H9 (cell line): ENCODE measurements around the gene TGM3. TPM values are rescaled to one million over a fixed set of nuclear protein-coding genes. Genes with fewer than 3 reads are reported as not detected.

Experiments used
- DNase-seq: peaks from one replicate; pipeline ENCODE4 v3.0.0-alpha.2; 2017
- H2AFZ ChIP-seq: one replicate; pipeline ENCODE4 v1.6.1; 2013; ENCODE audit warnings: mild to moderate bottlenecking, low read length, control low read depth, moderate library complexity
- H2AK5ac ChIP-seq: 2 replicates; pipeline ENCODE4 v1.6.1; 2013; ENCODE audit warnings: low read length, control low read depth, mixed read lengths; ENCODE audit not compliant: insufficient read length
- H2BK120ac ChIP-seq: one replicate; pipeline ENCODE4 v1.6.1; 2013; ENCODE audit warnings: low read depth, mild to moderate bottlenecking, low read length, control low read depth, inconsistent platforms; ENCODE audit not compliant: poor library complexity, severe bottlenecking
- H2BK12ac ChIP-seq: 2 replicates; pipeline ENCODE4 v1.6.1; 2013; ENCODE audit warnings: low read length, control low read depth, mixed read lengths, low read depth; ENCODE audit not compliant: insufficient read length
- H2BK15ac ChIP-seq: 2 replicates; pipeline ENCODE4 v1.6.1; 2013; ENCODE audit warnings: low read depth, low read length, control low read depth
- H2BK20ac ChIP-seq: one replicate; pipeline ENCODE4 v1.6.1; 2013; ENCODE audit warnings: low read depth, mild to moderate bottlenecking, low read length, control low read depth, inconsistent platforms; ENCODE audit not compliant: poor library complexity, severe bottlenecking
- H2BK5ac ChIP-seq: 2 replicates; pipeline ENCODE4 v1.6.1; 2013; ENCODE audit warnings: low read length, control low read depth, mixed read lengths; ENCODE audit not compliant: insufficient read length
- H3K14ac ChIP-seq: 2 replicates; pipeline ENCODE4 v1.6.1; 2013; ENCODE audit warnings: low read length, control low read depth; ENCODE audit not compliant: insufficient read depth
- H3K18ac ChIP-seq: 2 replicates; pipeline ENCODE4 v1.6.1; 2013; ENCODE audit warnings: low read depth, mild to moderate bottlenecking, mixed read lengths, low read length, control low read depth; ENCODE audit not compliant: insufficient read length
- H3K23ac ChIP-seq: 2 replicates; pipeline ENCODE4 v1.6.1; 2013; ENCODE audit warnings: low read length, control low read depth, mixed read lengths, low read depth; ENCODE audit not compliant: insufficient read length
- H3K23me2 ChIP-seq: 2 replicates; pipeline ENCODE4 v1.6.1; 2013; ENCODE audit warnings: low read depth, mild to moderate bottlenecking, mixed read lengths, low read length, control low read depth; ENCODE audit not compliant: insufficient read length, poor library complexity, severe bottlenecking
- H3K27ac ChIP-seq: 2 replicates; pipeline ENCODE4 v1.5.1; 2013; ENCODE audit warnings: low read length, control low read depth, mixed read lengths, low read depth; ENCODE audit not compliant: insufficient read length
- H3K27me3 ChIP-seq: 2 replicates; pipeline ENCODE4 v1.6.1; 2013; ENCODE audit warnings: low read length, control low read depth, inconsistent platforms; ENCODE audit not compliant: insufficient read depth
- H3K4ac ChIP-seq: 2 replicates; pipeline ENCODE4 v1.6.1; 2013; ENCODE audit warnings: low read depth, mild to moderate bottlenecking, control low read depth, inconsistent platforms, low read length, moderate library complexity
- H3K4me1 ChIP-seq: 2 replicates; pipeline ENCODE4 v1.6.1; 2013; ENCODE audit warnings: low read length, control low read depth, inconsistent platforms; ENCODE audit not compliant: insufficient read depth
- H3K4me2 ChIP-seq: 2 replicates; pipeline ENCODE4 v1.6.1; 2013; ENCODE audit warnings: low read length, control low read depth, mixed read lengths; ENCODE audit not compliant: insufficient read length, insufficient read depth
- H3K56ac ChIP-seq: 2 replicates; pipeline ENCODE4 v1.6.1; 2013; ENCODE audit warnings: low read depth, mild to moderate bottlenecking, mixed read lengths, low read length, control low read depth; ENCODE audit not compliant: insufficient read length
- H3K79me1 ChIP-seq: 2 replicates; pipeline ENCODE4 v1.6.1; 2013; ENCODE audit warnings: low read depth, mild to moderate bottlenecking, moderate library complexity, low read length, control low read depth, inconsistent platforms; ENCODE audit not compliant: insufficient read depth, poor library complexity, severe bottlenecking
- H3K79me2 ChIP-seq: 2 replicates; pipeline ENCODE4 v1.6.1; 2013; ENCODE audit warnings: low read length, control low read depth, inconsistent platforms; ENCODE audit not compliant: insufficient read depth
- H3K9ac ChIP-seq: 2 replicates; pipeline ENCODE4 v1.6.1; 2013; ENCODE audit warnings: low read length, control low read depth, mixed read lengths; ENCODE audit not compliant: insufficient read length; ENCODE audit errors: extremely low read depth
- H3K9me3 ChIP-seq: one replicate; pipeline ENCODE4 v1.6.1; 2013; ENCODE audit warnings: low read depth, low read length, inconsistent platforms; ENCODE audit not compliant: control insufficient read depth
- H3T11ph ChIP-seq: one replicate; pipeline ENCODE4 v1.6.1; 2013; ENCODE audit warnings: mild to moderate bottlenecking, low read length, control low read depth, inconsistent platforms
- H4K20me1 ChIP-seq: one replicate; pipeline ENCODE4 v1.6.1; 2013; ENCODE audit not compliant: control insufficient read depth, insufficient read length, insufficient read depth
- H4K5ac ChIP-seq: 2 replicates; pipeline ENCODE4 v1.6.1; 2013; ENCODE audit warnings: low read depth, mild to moderate bottlenecking, mixed read lengths, low read length, control low read depth; ENCODE audit not compliant: insufficient read length
- H4K8ac ChIP-seq: replicated peaks from 2 replicates; pipeline ENCODE4 v1.6.1; 2013; ENCODE audit warnings: low read length, control low read depth, mixed read lengths, low read depth; ENCODE audit not compliant: insufficient read length
- H4K91ac ChIP-seq: 2 replicates; pipeline ENCODE4 v1.6.1; 2013; ENCODE audit warnings: low read depth, mild to moderate bottlenecking, moderate library complexity, mixed read lengths, low read length, control low read depth; ENCODE audit not compliant: insufficient read length
- H3K27ac Mint-ChIP-seq, 3 experiments: 2 replicates in 2 of 3; 3 replicates in 1 of 3; pipeline ENCODE4 v1.8.0; 2020 to 2021; ENCODE audit warnings: mixed read lengths in 3 of 3, mild to moderate bottlenecking in 1 of 3, moderate library complexity in 1 of 3
- H3K27me3 Mint-ChIP-seq: 2 replicates; pipeline ENCODE4 v1.8.0; 2021; ENCODE audit warnings: low read depth, mild to moderate bottlenecking, moderate library complexity, mixed read lengths
- H3K36me3 Mint-ChIP-seq, 3 experiments: 2 replicates in 2 of 3; 3 replicates in 1 of 3; pipeline ENCODE4 v1.8.0; 2020 to 2021; ENCODE audit warnings: low read depth in 3 of 3, mixed read lengths in 3 of 3; ENCODE audit not compliant: insufficient read depth in 1 of 3
- H3K4me1 Mint-ChIP-seq, 2 experiments: 2 replicates each; pipeline ENCODE4 v1.8.0; 2020; ENCODE audit warnings: mixed read lengths in 2 of 2
- H3K4me3 Mint-ChIP-seq, 2 experiments: 2 replicates in 1 of 2; 3 replicates in 1 of 2; pipeline ENCODE4 v1.8.0; 2020 to 2021; ENCODE audit warnings: mild to moderate bottlenecking in 2 of 2, mixed read lengths in 2 of 2, moderate library complexity in 1 of 2
- H3K9me3 Mint-ChIP-seq, 2 experiments: 2 replicates in 1 of 2; 3 replicates in 1 of 2; pipeline ENCODE4 v1.8.0; 2020; ENCODE audit warnings: mild to moderate bottlenecking in 2 of 2, mixed read lengths in 2 of 2, moderate library complexity in 1 of 2
- CTCF ChIP-seq: fragments of 200-600 bp; sonication (generic); conservative IDR thresholded peaks from 3 replicates; pipeline ENCODE4 v1.8.0; 2021; ENCODE audit warnings: antibody characterized with exemption, mild to moderate bottlenecking
- WGBS: extraction: QIAGEN DNeasy Blood & Tissue Kit; methylation state at CpG from one replicate; pipeline ENCODE4 v1.1.7; 2013; ENCODE audit warnings: missing lambda C conversion rate, low lambda C conversion rate, mixed read lengths; ENCODE audit not compliant: insufficient read length; ENCODE audit errors: extremely low coverage; 5-methylcytosine and 5-hydroxymethylcytosine counted together
- total RNA-seq: library from RNA; stranded (reverse); gene quantifications from 2 replicates; pipeline ENCODE4 v1.2.1, GENCODE V29; 2021

The TGM3 gene
- total RNA-seq, 1 experiment from 2014 or later = not detected

GRCh38 chr20:2293971-2294370 is 1.8 kb upstream of the TGM3 start:
- Histone ChIP-seq H3K4me2 (no peak overlapping the region), H3K4me1 (peaks cover 13% of the 10 kb centered on the region), H3K56ac (no peak overlapping the region), H2BK120ac (no peak overlapping the region), H2BK15ac (no peak overlapping the region), H3K9ac (no peak overlapping the region), H3K4ac (no peak overlapping the region), H4K8ac (no peak overlapping the region), H2BK5ac (no peak overlapping the region), H3K14ac (no peak overlapping the region), H3K79me2 (no peaks in the 10 kb centered on the region), H3K23me2 (no peaks in the 10 kb centered on the region), H2AK5ac (no peak overlapping the region), H3T11ph (no peak overlapping the region), H2BK20ac (no peak overlapping the region), H3K9me3 (no peaks in the 10 kb centered on the region), H3K23ac (no peak overlapping the region), H2BK12ac (no peak overlapping the region), H3K27me3 (no peaks in the 10 kb centered on the region), H4K91ac (no peak overlapping the region), H4K5ac (no peak overlapping the region), H2AFZ (no peak overlapping the region), H3K18ac (no peak overlapping the region), H3K27ac (no peak overlapping the region), H3K79me1 (no peaks in the 10 kb centered on the region), H4K20me1 (no peaks in the 10 kb centered on the region)
- H3K27me3 Mint-ChIP-seq = no peaks in the 10 kb centered on the region; the same call in 1 of the 2 replicates
- H3K36me3 Mint-ChIP-seq = no peaks in the 10 kb centered on the region; a peak in 2 of 7 replicates
- no peaks in the 10 kb centered on the region; a peak in 1 of 5 replicates for H3K9me3 Mint-ChIP-seq
- whole genome bisulfite sequencing = no CpG with 5 or more reads among the region's 4 CpGs
- no peak for DNase-seq
- no peak for TF ChIP-seq CTCF
- peaks cover 31 to 37% of the 10 kb centered on the region in 2 experiments for H3K4me1 Mint-ChIP-seq
- no peak overlapping the region; a peak in 1 of 7 replicates for H3K27ac Mint-ChIP-seq
- no peak overlapping the region for H3K4me3 Mint-ChIP-seq
